NT2/D1 (cell line): ENCODE measurements around the gene PACC1.

Experiments used
- DNase-seq: peaks from one replicate; pipeline ENCODE4 v3.0.0-alpha.2; 2011; ENCODE audit warnings: low read depth, low spot score
- H3K27me3 ChIP-seq: 2 replicates; pipeline ENCODE4 v1.6.0; 2011; ENCODE audit warnings: mild to moderate bottlenecking; ENCODE audit not compliant: insufficient read length, insufficient read depth
- H3K36me3 ChIP-seq: 2 replicates; pipeline ENCODE4 v1.6.1; 2011; ENCODE audit warnings: mild to moderate bottlenecking, low read length, mixed read lengths; ENCODE audit not compliant: insufficient read depth, insufficient read length
- H3K4me1 ChIP-seq: 2 replicates; pipeline ENCODE4 v1.5.1; 2011; ENCODE audit not compliant: insufficient read depth, insufficient read length
- H3K4me3 ChIP-seq: 2 replicates; pipeline ENCODE4 v1.5.1; 2011; ENCODE audit warnings: low read depth; ENCODE audit not compliant: insufficient read length
- H3K9ac ChIP-seq: 2 replicates; pipeline ENCODE4 v1.6.0; 2011; ENCODE audit warnings: low read depth; ENCODE audit not compliant: insufficient read length
- H3K9me3 ChIP-seq: 2 replicates; pipeline ENCODE4 v1.5.1; 2011; ENCODE audit warnings: mild to moderate bottlenecking, low read length; ENCODE audit not compliant: insufficient read depth
- SUZ12 ChIP-seq: IDR thresholded peaks from 2 replicates; pipeline ENCODE4 v1.6.1; 2011; ENCODE audit not compliant: insufficient read length, insufficient read depth; ENCODE audit errors: extremely low read depth
- YY1 ChIP-seq: IDR thresholded peaks from 2 replicates; pipeline ENCODE4 v1.6.1; 2011; ENCODE audit not compliant: insufficient read length, insufficient read depth
- ZNF274 ChIP-seq: IDR thresholded peaks from 2 replicates; pipeline ENCODE4 v1.6.1; 2011; ENCODE audit warnings: mild to moderate bottlenecking, low read depth, low read length

PACC1 gene

DNA sequence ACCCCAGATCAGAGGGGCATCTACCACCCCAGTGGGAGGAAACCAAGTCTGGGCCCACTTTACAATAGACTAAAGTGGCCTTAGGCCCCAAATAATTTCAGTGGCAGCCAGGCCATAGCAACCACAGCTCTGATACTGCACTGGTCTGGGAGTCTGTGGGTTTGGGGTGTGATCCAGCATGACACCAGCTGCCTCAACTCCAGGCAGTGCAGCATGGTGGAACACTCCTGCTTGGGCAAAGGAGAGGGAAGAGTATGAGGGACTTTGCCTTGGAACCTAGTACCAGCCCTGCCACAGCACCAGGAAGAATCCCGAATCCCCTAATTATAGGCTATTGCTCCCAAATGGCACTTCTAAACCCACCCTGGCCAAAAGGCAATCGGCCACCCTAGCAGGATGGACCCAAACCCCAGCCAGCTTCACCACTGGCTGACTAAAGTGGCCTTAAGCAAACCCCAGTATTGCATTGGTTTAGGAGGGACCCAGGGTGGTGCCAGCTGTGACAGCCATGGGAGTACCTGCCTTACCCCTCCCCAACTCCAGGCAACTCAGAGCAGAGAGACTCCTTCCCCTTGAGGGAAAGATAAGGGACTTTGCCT is 47.1 kb downstream of the PACC1 start:
- TF ChIP-seq YY1, result no peak
- no peak for TF ChIP-seq SUZ12
- TF ChIP-seq ZNF274, result no peak
- Histone ChIP-seq H3K36me3 (peaks cover 34% of the 10 kb centered on the region), H3K4me3 (no peak overlapping the region), H3K27me3 (no peaks in the 10 kb centered on the region), H3K4me1 (peaks cover 5% of the 10 kb centered on the region), H3K9me3 (no peaks in the 10 kb centered on the region), H3K9ac (no peak overlapping the region)
- DNase-seq, result no peak

DNA sequence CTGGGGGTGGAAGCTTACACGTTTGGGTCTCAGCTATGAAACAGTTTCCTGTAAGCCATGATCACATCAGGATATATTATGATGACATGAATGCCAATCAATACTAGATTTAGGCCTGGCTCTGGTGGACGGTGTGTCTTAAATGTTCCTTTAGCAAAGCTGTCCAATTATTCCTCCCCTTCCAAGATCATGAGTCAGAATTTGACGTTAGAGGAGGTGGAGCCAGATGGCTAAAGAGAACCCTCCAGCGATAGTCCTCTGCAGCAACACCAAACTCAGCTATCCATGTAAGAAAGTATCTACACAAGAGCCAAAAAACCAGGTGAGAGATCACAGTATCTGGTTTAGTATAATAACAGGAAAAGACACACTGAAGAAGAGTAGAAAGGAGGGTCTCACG is 47.8 kb downstream of the PACC1 start:
- TF ChIP-seq YY1 (no peak), ZNF274 (no peak), SUZ12 (no peak)
- no peak for DNase-seq

DNA sequence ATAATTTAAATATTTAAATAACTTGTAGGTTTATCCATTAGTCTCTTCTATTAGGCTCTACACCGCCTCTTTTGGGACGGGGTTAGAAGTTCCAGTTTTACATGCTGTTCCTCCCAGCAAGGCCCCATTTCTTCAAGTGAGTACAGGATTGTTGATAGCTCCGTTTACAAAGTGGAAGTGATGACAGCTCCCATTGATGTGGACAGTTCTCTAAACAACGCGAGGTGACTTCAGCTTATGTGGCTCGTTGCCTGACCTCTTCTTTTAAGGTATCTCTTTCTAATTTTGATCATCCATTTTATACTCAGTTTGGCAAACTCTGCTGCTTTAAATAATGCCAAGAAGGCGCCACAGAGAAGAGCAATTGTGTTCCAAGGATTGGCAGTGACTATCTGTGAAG is 49.7 kb downstream of the PACC1 start:
- H3K36me3 ChIP-seq, result peaks cover 56% of the 10 kb centered on the region
- H3K27me3 ChIP-seq, result no peaks in the 10 kb centered on the region
- no peak for DNase-seq
- peaks cover 5% of the 10 kb centered on the region for H3K4me1 ChIP-seq
- no peak overlapping the region for H3K4me3 ChIP-seq
- no peak overlapping the region for H3K9ac ChIP-seq
- TF ChIP-seq SUZ12, result no peak
- TF ChIP-seq ZNF274, result no peak
- TF ChIP-seq YY1, result no peak
- no peaks in the 10 kb centered on the region for H3K9me3 ChIP-seq

More for the DNA sequence above, 47.8 kb downstream of the PACC1 start:
- no peaks in the 10 kb centered on the region for H3K27me3 ChIP-seq
- H3K4me1 ChIP-seq, result peaks cover 5% of the 10 kb centered on the region
- H3K4me3 ChIP-seq, result no peak overlapping the region
- no peaks in the 10 kb centered on the region for H3K9me3 ChIP-seq
- H3K9ac ChIP-seq, result no peak overlapping the region
- peaks cover 38% of the 10 kb centered on the region for H3K36me3 ChIP-seq

DNA sequence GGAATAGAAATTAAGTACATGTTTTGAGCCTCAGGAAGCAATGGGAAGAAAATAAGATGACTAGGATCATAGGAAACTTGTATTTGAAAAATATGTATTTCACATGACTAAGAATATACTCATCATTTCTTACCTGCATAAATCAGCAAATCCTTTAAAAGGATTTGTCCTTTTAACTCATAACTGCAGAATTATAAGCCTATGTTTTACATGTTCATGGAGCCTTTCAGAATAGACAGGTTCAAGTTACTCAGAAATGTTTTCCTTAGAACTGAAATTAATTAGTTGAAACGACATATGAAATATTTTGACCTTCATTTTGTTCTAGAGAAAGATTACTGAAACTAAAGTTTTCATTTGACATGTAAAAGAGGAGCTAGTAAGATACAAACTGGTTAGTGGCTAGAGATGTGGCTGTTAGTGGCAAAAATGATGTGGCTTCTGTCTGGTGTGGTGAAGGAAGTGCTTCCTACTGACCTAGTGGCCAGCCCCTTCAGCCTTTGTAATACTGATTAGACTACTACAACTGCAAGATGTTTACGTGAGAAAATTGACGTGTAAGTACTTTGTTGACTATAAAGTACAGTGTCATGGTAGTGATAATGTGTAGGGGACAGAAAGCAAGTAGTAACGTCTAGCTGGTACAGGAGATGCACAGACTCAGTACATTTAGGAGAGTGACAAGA is 54.7 kb downstream of the PACC1 start:
- Histone ChIP-seq H3K4me3 (no peak overlapping the region), H3K36me3 (peaks cover 56% of the 10 kb centered on the region), H3K27me3 (no peaks in the 10 kb centered on the region), H3K4me1 (no peaks in the 10 kb centered on the region), H3K9ac (no peak overlapping the region), H3K9me3 (no peaks in the 10 kb centered on the region)
- no peak for DNase-seq
- TF ChIP-seq SUZ12 (no peak), ZNF274 (no peak), YY1 (no peak)

DNA sequence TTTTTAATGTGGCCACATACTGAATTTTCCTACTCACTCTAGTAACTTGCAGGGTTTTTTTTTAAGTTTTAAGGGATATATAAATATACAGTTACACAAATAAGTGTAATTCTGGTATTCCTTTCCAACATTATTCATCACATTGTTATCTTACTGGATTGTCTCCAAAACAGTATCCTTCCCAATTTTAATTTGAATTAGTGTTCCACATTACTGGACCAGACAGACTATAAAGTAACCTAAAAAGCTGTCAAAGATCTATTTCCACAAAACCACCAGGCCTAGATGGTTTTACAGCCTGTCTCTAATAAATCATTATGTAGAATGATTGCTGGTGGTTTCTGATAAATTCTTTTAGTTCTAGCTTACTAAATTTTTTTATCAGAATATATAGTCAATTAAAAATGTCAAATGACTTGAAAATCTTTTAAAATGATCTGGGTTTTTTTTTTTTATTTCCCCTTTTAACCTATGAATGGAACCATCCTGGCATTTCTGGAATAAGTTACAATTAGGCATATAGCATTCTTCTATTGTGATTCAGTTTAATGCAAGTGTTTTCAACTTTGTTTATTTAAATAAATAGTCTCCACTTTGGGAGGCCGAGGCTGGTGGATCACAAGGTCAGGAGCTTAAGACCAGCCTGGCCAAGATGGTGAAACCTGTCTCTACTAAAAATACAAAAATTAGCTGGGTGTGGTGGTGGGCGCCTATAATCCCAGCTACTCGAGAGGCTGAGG is 59.3 kb downstream of the PACC1 start:
- Histone ChIP-seq H3K9ac (no peak overlapping the region), H3K4me1 (no peaks in the 10 kb centered on the region), H3K9me3 (no peaks in the 10 kb centered on the region), H3K27me3 (no peaks in the 10 kb centered on the region), H3K4me3 (no peak overlapping the region), H3K36me3 (peaks cover 45% of the 10 kb centered on the region)
- DNase-seq, result no peak
- TF ChIP-seq YY1 (no peak), ZNF274 (no peak), SUZ12 (no peak)

DNA sequence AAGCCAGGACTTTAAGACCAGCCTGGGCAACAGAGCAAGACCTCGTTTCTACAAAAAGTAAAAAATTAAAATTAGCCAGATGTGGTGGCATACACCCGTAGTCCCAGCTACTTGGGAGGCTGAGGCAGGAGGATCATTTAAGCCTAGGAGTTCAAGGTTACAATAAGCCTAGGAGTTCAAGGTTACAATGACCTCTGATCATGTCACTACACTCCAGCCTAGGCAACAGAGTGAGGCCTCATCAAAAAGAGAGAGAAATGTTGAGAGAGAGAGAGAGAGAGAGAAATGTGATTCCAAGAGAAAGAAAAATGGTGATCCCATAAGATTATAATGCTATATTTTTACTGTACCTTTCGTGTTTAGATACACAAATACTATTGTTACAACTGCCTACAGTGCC is 60.2 kb downstream of the PACC1 start:
- Histone ChIP-seq H3K9ac (no peak overlapping the region), H3K27me3 (no peaks in the 10 kb centered on the region), H3K4me3 (no peak overlapping the region), H3K4me1 (no peaks in the 10 kb centered on the region), H3K36me3 (peaks cover 39% of the 10 kb centered on the region), H3K9me3 (no peaks in the 10 kb centered on the region)
- no peak for TF ChIP-seq ZNF274
- no peak for TF ChIP-seq YY1
- no peak for TF ChIP-seq SUZ12
- DNase-seq, result no peak

DNA sequence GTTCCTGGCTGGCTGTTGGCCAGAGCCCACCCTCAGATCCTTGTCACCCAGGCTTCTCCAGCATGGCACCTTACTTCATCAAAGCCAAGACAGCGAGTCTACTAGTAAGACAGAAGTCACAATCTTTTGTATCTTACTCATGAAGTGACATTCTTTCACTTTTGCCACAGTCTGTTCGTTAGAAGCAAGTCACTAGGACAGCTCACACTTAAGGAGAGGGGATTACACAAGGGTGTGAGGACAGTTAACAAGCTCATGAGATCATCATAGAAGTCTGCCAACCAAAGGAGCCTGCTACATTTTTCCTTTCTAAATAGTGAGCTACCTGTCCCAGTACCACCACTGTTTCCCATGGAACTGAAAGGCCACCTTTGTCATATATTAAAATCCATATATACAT is 61.5 kb downstream of the PACC1 start:
- Histone ChIP-seq H3K4me3 (no peak overlapping the region), H3K9me3 (no peaks in the 10 kb centered on the region), H3K4me1 (no peaks in the 10 kb centered on the region), H3K36me3 (peaks cover 27% of the 10 kb centered on the region), H3K27me3 (no peaks in the 10 kb centered on the region), H3K9ac (no peak overlapping the region)
- no peak for DNase-seq
- TF ChIP-seq ZNF274 (no peak), SUZ12 (no peak), YY1 (no peak)
